ENCODE results near the gene NUP153. TPM values are rescaled to one million over a fixed set of nuclear protein-coding genes. Genes with fewer than 3 reads are reported as not detected.

NUP153 gene
- total and polyA plus RNA-seq, 2 of the 8 experiments (the other 6 are each of a cell fraction or from before 2014, with no cell fraction given) = 47.0 to 84.8 TPM

- Histone ChIP-seq H3K56ac (replicated peaks; ENCODE audit: insufficient read length, low read depth, low read length) (no peak overlapping the region), H2BK12ac (ENCODE audit: low read depth, low read length) (no peak overlapping the region), H3K36me3 (ENCODE audit: control insufficient read depth in 2 of 4, insufficient read depth in 4 of 4, low read length in 3 of 4) (no peaks in the 10 kb centered on the region; a peak in 1 of 8 replicates), H3K9me3 (ENCODE audit: insufficient read depth in 2 of 2, low read depth in 1 of 2, low read length in 1 of 2) (peaks cover 9 to 10% of the 10 kb centered on the region in 2 experiments; a peak in 2 of 4 replicates), H2BK5ac (ENCODE audit: low read depth, low read length) (no peak overlapping the region), H3K79me2 (ENCODE audit: control insufficient read depth in 1 of 2, insufficient read depth in 2 of 2, low read length in 2 of 2) (no peaks in the 10 kb centered on the region), H2AK5ac (ENCODE audit: low read depth, low read length) (no peak overlapping the region), H3K4me2 (ENCODE audit: insufficient read depth in 1 of 2, low read depth in 2 of 2, low read length in 2 of 2) (no peak overlapping the region), H3K23ac (ENCODE audit: insufficient read length) (no peak overlapping the region), H3K23me2 (ENCODE audit: low read depth, low read length) (no peaks in the 10 kb centered on the region), H3K4me1 (replicated peaks in 1 of 4; ENCODE audit: control insufficient read depth in 3 of 4, insufficient read depth in 4 of 4, low read length in 3 of 4) (no peaks in the 10 kb centered on the region), H3K14ac (ENCODE audit: insufficient read length) (no peak overlapping the region), H4K91ac (replicated peaks; ENCODE audit: insufficient read length, low read length) (no peak overlapping the region), H3K9ac (replicated peaks in 1 of 4; ENCODE audit: extremely low read depth in 1 of 4, low read depth in 3 of 4, low read length in 3 of 4) (no peak overlapping the region), H3K27me3 (replicated peaks in 1 of 4; ENCODE audit: control insufficient read depth in 3 of 4, extremely low read depth in 1 of 4, insufficient read depth in 3 of 4, low read length in 3 of 4) (no peaks in the 10 kb centered on the region), H3K18ac (ENCODE audit: extremely low read depth, low read length) (no peak overlapping the region), H2AFZ (ENCODE audit: low read length) (no peak overlapping the region), H3K79me1 (ENCODE audit: low read depth, low read length) (no peaks in the 10 kb centered on the region), H2BK20ac (ENCODE audit: low read length) (no peak overlapping the region), H3K27ac (ENCODE audit: low read depth, low read length) (no peak overlapping the region), H3K4ac (replicated peaks; ENCODE audit: insufficient read length, low read depth, low read length) (no peak overlapping the region), H2BK120ac (replicated peaks; ENCODE audit: low read depth, low read length) (no peak overlapping the region), H3K4me3 (ENCODE audit: extremely low read depth in 1 of 4, insufficient read depth in 2 of 4, low read depth in 3 of 4, low read length in 4 of 4) (no peak overlapping the region), H2BK15ac (ENCODE audit: low read length) (no peak overlapping the region), H4K20me1 (replicated peaks in 1 of 2; ENCODE audit: control insufficient read depth in 1 of 2, insufficient read depth in 2 of 2, low read length in 2 of 2) (no peaks in the 10 kb centered on the region), H4K8ac (ENCODE audit: extremely low read depth, insufficient read depth, low read length) (no peak overlapping the region), H4K5ac (ENCODE audit: insufficient read length, low read depth, low read length) (no peak overlapping the region)
- 89% methylated on average over 1 of the region's 1 CpG; no CpG with 5 or more reads in 1 of the 2 experiments for WGBS, 2 experiments (ENCODE audit: extremely low coverage in 1 of 2, insufficient coverage in 1 of 2, insufficient read length in 1 of 2, insufficient replicate concordance in 2 of 2, low coverage in 1 of 2, low lambda C conversion rate in 2 of 2, missing lambda C conversion rate in 1 of 2)
- TF ChIP-seq, protein P1, sequence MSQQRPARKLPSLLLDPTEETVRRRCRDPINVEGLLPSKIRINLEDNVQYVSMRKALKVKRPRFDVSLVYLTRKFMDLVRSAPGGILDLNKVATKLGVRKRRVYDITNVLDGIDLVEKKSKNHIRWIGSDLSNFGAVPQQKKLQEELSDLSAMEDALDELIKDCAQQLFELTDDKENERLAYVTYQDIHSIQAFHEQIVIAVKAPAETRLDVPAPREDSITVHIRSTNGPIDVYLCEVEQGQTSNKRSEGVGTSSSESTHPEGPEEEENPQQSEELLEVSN (IDR thresholded peaks at IDR 0.05) = no peak
- no peak for TF ChIP-seq TCF12 (IDR thresholded peaks at IDR 0.05; ENCODE audit: low read depth, low read length)
- no peak for TF ChIP-seq SP1 (IDR thresholded peaks at IDR 0.05; ENCODE audit: low read depth, low read length)
- no peak for TF ChIP-seq RBBP5 (IDR thresholded peaks at IDR 0.05; ENCODE audit: borderline replicate concordance, low read depth, low read length)
- TF ChIP-seq POLR2A (IDR thresholded peaks at IDR 0.05; ENCODE audit: control extremely low read depth in 1 of 2, low read depth in 2 of 2, low read length in 2 of 2) = no peak
- ChIA-PET CTCF (ENCODE audit: partially characterized antibody) (no interaction called here), POLR2A (ENCODE audit: partially characterized antibody) (no interaction called here)
- DNase-seq (ENCODE audit: low read depth in 1 of 2, low spot score in 2 of 2) (no peak), FAIRE-seq (no peak)
These were observed 31.1 kb upstream of the NUP153 start for GRCh38 chr6:17737704-17738252.
